ENCODE results near the gene C1QC.

C1QC gene

DNA sequence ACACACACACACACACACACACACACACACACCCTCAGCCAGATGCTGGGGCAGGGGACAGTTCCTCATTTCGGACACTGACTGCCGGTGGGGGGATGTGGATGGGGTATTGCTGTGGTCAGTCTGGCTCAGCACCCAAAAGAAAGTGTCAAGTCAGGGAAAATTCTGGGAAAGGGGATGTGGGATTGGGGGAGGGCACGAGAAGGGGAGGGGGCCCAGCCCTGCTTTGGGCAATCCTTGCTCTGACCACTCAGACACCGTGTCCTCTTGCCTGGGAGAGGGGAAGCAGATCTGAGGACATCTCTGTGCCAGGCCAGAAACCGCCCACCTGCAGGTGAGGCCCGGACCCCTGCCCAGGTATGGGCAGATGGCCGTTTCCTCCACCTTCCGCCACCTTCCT lies at the start of gene C1QC:
Gene C1QC (plus strand): TSS at position 253 of the 400 bp plus-strand sequence. CDS start 391 bp downstream, outside the sequence.
- no peak for DNase-seq (ENCODE audit: low read depth in 2 of 2, low spot score in 1 of 2)

GRCh38 chr1:22594396-22594795 lies 49.0 kb upstream of the C1QC start:
- no peak for DNase-seq (ENCODE audit: low read depth in 2 of 2, low spot score in 1 of 2)

DNA sequence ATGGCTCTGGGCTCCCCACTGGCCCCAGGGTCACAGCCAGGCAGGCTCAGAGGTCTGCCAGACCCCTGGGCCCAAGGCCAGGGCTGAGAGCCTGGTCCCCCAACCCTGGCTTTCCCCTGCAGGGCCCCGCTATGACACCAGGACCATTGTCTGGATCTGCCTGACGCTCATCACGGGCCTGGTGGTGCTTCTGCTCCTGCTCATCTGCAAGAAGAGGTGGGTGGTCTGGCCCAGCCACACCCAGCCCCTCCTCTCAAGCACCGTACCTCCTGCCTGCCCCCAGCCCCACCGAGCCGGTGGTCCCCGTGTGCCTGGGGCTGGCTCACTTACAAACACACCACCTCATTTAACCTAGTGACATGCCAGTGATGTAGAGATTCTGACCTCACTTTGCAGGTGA lies 48.3 kb upstream of the C1QC start:
- no peak for DNase-seq (ENCODE audit: low read depth in 2 of 2, low spot score in 1 of 2)

DNA sequence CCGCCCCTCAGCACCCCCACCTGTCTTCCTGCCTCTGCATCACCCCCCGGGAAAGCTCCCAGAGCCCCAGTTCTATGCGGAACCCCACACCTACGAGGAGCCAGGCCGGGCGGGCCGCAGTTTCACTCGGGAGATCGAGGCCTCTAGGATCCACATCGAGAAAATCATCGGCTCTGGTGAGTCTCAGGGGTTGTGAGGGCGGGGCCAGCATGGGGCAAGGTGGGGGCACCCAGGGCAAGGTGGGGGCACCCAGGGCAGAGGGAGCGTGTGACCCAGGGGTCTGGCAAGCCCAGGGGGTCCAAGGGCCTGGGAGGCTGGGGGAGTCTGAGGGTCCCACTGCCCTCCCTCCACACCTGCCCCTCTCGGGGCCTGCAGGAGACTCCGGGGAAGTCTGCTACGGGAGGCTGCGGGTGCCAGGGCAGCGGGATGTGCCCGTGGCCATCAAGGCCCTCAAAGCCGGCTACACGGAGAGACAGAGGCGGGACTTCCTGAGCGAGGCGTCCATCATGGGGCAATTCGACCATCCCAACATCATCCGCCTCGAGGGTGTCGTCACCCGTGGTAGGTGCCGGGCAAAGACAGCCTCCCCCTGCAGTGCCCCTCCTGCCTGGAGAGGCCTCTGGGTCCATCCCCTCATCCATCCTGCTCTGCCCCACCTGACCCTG lies 46.0 kb upstream of the C1QC start:
- no peak for DNase-seq (ENCODE audit: low read depth in 2 of 2, low spot score in 1 of 2)

DNA sequence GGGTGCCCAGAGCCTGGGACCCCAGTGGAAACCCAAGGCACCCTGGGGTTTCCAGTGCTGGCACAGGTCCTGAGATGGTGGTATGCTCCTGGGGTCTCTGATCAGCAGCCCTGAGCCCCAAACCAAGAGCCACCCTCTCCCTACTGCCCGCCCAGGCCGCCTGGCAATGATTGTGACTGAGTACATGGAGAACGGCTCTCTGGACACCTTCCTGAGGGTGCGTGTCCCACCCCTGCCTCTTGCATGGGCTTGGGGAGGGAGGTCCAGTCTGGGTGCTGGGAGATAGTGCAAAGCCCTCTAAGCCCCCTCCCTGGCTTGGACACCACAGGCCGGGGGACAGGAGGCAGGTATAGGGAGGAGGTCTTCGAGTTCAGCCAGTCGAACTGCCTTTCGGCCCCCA lies 45.4 kb upstream of the C1QC start:
- DNase-seq (ENCODE audit: low read depth in 2 of 2, low spot score in 1 of 2), result no peak

GRCh38 chr1:22598736-22599135 lies 44.7 kb upstream of the C1QC start:
- no peak for DNase-seq (ENCODE audit: low read depth in 2 of 2, low spot score in 1 of 2)

DNA sequence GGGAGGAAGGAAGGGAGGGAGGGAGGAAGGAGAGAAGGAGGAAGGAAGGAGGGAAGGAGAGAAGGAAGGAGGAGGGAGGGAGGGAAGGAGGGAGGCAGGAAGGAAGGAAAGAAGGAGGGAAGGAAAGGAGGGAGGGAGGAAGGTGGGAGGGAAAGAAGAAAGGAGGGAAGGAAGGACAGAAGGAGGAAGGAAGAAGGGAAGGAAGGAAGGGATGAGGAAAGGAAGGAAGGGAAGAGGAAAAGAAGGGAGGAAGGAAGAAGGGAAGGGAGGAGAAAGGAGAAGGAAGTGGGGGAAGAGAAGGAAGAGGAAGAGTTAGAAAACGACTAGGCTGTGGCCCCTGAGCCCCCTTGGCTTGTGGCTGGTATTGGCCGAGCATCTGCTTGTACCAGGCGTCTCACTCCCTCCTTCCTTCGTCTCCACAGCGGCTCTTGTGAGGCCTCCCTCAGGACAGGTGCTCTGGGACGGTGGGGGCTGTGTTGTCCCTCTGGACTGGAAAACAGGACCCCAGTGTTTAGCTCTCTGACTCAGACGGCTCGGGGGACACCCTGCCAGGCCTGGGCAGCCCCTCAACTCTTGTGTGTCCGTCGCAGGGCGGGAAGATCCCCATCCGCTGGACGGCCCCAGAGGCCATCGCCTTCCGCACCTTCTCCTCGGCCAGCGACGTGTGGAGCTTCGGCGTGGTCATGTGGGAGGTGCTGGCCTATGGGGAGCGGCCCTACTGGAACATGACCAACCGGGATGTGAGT lies 43.2 kb upstream of the C1QC start:
- DNase-seq (ENCODE audit: low read depth in 2 of 2, low spot score in 1 of 2), result no peak

GRCh38 chr1:22600817-22601605 lies 42.4 kb upstream of the C1QC start:
- DNase-seq (ENCODE audit: low read depth in 2 of 2, low spot score in 1 of 2), result no peak

DNA sequence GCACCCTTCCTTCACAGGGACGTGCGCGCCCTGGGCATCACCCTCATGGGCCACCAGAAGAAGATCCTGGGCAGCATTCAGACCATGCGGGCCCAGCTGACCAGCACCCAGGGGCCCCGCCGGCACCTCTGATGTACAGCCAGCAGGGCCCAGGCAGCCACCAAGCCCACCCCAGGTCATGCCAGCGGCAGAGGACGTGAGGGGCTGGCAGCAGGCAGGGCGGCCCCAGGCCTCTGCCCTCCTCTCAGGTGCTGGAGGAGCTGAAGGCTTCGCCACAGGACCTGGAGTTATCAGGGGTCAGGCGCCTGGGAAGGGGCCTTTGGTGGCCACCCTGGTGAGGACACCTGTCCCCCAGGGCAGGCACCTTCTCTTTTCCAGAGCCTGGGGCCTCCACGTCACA lies 41.8 kb upstream of the C1QC start:
- DNase-seq (ENCODE audit: low read depth in 2 of 2, low spot score in 1 of 2), result no peak

- no peak for DNase-seq (ENCODE audit: low read depth in 2 of 2, low spot score in 1 of 2)
Observed at GRCh38 chr1:22602060-22602740, 41.2 kb upstream of the C1QC start.

GRCh38 chr1:22606161-22606560 lies 37.3 kb upstream of the C1QC start:
- DNase-seq (ENCODE audit: low read depth in 2 of 2, low spot score in 1 of 2), result no peak

DNA sequence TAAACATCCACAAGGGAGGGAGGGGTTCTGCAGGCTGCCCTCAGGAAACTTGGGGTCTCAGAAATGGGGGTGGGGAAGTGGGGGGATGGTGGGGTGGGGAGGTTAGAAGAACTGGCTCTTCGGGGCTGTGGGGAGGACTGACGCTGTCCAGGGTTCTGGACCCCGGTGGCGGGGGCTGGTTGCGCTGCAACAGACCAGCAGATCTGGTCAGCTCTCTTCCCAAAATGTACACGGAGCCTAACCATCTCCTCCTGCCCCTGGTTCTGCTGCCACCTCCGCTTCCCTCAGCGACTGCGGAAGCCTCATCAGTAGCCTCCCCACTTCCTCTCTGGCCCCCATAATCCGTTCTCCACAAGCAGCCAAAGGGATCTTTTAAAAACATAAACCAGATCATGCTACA lies 36.3 kb upstream of the C1QC start:
- DNase-seq (ENCODE audit: low read depth in 2 of 2, low spot score in 1 of 2), result no peak

DNA sequence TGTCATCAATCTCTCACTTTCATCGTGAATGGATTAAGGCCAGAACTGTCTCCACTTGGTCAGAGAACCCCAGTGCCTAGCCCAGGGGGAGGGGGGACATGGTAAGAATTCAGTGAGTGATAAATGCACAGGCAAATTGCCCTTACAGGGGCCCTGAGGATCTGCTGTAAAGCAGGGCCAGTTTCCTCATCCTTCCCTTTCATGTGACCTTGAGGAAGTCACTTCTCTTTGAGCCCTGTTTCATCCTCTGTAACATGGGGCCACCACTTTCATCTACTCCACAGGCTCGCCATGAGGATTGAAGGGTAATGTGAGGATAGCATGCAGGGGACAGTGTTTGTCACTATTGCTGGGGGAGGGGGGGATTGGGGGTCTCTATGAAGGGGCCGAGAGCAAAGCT lies 35.1 kb upstream of the C1QC start:
- no peak for DNase-seq (ENCODE audit: low read depth in 2 of 2, low spot score in 1 of 2)

DNA sequence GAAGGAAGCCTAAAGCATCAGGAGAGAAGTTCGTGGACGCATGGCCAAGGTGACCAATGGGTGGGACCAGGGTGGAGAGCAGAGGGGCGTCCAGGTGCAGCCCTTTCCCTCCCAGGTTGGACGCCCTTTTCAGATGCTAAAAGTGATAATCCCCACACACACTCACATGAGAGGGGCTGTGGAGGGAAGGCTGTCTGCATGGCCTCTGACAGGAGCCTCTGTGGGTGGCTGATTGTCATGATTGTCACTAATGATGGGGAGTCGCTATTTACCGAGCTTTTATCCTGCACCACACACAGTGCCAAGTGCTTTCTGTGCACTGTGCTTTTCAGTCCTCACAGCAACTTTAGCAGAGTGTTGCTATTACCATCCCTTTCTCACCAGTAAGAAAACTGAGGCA lies 34.1 kb upstream of the C1QC start:
- no peak for DNase-seq (ENCODE audit: low read depth in 2 of 2, low spot score in 1 of 2)

DNA sequence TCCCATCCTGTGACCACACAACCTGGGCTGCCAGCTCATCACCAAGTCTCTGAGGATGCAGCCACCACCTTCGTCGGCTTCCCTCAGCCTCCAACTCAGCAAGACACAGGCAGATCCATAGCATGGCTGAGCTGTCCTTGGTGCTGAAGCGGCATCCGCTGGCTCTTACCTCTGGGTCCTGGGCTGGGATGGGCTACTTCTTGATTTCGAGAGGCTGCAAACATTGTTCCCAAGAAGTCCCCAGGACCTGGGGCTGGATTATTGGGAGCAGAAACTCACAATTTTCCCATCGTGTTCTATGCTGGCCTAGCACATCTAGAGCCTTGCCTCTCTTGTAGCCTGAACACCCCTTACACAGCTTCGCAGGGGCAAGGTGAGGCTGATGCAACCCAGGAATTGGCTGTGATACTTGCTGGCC lies 31.9 kb upstream of the C1QC start:
- no peak for DNase-seq (ENCODE audit: low read depth in 2 of 2, low spot score in 1 of 2)

DNA sequence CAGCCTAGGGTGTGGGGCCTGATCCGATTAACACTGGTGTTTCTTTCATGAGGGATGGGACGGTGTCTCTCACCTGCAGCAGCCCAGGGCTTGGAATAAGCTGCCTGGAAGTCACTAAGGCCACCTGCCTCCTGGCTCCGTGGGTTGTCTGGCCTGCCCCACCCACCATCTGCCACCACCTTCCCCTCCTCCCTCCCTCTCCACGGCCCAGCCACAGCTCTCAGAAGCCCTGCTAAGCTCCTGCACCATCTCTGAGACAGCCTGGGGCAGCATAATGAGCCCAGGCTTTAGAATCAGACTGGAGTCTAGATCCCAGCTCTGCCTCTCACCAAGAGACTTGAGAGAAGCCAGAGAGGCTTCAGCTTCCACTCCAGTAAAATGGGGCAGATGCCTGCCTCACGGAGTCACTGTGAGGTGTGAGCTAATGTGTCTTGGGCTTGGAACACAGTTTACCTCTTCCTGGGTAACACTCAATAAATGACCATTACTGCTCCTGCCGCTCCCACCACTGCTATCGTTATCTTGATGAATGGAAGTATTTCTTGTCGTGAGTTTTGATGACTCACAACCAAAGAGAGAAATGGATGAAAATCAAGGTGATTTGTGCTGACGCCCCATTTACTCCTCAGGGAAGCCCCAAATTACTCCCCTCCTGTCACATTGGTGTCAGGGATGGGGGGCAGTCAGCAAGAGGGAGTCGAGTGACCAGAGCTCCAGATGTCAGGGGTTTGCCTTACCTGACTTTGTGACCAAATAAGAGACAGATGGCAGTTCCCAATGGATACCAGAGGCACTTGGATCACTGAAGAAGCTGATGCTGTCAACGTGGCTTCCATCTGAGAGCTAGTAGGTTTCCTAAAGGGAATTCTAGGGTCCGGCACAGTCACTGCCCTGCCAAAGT lies 30.5 kb upstream of the C1QC start:
- no peak for DNase-seq (ENCODE audit: low read depth in 2 of 2, low spot score in 1 of 2)

DNA sequence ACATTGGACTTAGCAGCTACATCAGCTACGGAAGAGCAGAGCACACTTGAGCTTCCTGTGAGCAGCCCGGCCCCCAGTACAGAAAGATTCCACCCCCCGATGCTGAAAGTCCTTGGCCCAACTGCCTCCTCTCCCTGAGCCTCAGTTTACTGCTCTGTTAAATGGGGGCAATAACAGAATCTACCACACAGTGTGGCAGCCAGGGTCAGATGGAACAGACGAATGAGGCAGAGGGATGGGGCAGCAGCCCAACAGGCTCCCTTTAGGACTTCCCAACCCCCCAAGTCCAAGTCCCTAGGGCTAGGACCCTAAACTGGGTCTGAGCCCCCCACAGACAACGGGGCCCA lies 29.9 kb upstream of the C1QC start:
- DNase-seq (ENCODE audit: low read depth in 2 of 2, low spot score in 1 of 2), result no peak

DNA sequence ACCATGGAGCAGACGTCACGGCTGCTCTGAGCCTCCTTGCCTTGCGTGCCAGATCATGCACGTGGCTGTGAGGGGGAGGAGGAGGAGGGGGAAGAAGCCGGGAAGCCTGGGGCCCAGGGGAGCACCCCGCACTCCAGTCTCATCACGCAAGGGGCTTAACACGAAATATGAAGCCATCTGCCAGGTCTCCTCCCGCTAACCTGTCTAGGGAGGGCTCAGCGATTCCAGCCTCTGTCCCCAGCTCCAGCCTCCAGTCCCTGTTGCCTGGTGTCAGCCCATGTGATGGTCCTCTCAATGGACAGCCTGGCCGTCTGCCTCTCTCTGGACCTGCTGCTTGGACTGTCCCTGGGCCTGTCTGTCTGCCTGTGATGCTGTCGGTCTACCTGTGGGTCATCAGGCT lies 29.5 kb upstream of the C1QC start:
- no peak for DNase-seq (ENCODE audit: low read depth in 2 of 2, low spot score in 1 of 2)

DNA sequence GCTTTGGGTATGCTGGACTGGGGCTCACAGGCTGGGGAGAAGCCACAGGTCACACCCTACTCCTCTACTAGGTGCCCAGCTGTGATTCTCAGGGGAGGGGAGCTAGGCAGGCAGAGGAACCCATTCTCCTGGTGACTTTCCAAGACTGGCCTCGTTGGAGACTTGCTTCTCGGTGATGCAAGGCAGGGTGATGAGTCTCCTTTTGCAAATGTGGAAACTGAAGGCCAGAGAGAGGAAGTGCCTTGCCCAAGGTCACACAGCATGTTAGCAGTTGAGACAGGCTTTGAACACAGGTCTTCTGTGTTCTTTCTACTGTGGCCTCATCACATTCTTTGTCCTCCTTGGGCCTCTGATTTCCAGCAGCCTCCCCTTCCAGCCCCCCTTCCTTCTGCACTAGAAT lies 27.5 kb upstream of the C1QC start:
- DNase-seq (ENCODE audit: low read depth in 2 of 2, low spot score in 1 of 2), result no peak

DNA sequence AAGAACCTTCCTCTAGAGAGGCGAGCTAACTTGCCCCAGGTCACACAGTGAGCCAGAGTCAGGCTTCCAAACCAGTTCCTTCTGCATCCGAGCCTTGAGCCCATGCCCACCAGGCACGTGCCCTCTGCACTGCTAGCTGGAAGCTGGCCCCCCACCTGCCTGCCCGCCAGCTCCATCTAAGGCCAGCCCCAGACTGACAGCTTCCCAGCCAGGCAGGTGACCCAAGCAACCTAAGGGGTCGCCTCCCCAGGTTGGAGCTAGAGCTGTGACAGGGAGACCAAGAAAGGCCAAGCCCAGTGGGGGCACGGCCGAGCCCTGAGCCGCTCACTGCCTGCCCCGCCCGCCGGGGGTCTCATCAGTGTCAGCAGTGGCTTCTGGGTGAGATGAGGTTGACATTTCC lies 26.9 kb upstream of the C1QC start:
- DNase-seq (ENCODE audit: low read depth in 2 of 2, low spot score in 1 of 2), result no peak

DNA sequence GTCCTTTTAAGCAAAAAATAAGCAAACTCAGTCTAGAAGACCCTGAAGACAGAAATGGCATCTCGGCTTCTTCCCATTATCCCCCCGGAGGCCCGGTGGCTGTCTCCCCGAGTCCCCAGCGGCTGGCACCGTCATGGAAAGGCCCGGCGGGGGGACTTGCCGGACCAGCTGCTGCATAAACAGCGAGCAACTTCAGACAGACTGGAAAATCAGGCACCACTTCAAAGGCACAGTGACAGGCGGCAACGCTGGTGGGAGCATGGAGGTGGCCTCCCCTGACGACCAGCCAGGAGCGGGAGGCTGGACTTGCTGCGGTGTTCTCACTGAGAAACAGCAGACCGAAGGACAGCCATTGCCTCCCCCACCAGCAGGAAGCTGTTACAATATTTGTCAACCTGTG lies 25.4 kb upstream of the C1QC start:
- no peak for DNase-seq (ENCODE audit: low read depth in 2 of 2, low spot score in 1 of 2)

Measured in stimulated activated CD8-positive, alpha-beta memory T cell treated with anti-CD3 and anti-CD28 coated beads, Interleukin-4, amount 100 ng/mL, for 1 hour (primary cell).